HG03066 (cell line): Measurements from ENCODE around the gene PRXL2B.

Experiments
- ATAC-seq: cut with Tn5 transposase; IDR thresholded peaks from one replicate; pipeline ENCODE4 v1.9.1; 2021; ENCODE audit warnings: low read depth; ENCODE audit not compliant: unreplicated experiment

Gene PRXL2B

DNA sequence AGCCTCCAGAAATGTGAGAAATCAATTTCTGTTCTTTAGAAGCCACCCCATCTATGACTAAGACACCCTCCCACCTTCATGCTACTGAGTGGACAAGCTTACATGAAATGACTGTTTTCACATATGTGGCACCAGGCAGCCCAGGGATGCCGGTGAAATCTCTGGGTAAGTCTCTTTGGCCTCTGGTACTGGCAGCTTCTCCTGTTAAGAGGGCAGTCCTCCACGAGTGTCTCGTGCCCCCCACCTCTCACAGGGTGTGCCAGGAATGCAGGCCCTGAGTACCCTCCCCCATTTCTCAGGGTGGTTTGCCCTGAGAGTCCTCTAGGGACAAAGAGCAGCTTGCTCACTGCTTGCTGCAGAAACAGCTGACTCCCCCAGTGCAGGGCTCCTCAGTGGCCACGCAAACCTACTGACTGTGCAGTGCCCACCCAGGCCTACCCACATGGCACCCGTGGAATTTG, 3.2 kb upstream of the PRXL2B start:
- ATAC-seq, result no peak

DNA sequence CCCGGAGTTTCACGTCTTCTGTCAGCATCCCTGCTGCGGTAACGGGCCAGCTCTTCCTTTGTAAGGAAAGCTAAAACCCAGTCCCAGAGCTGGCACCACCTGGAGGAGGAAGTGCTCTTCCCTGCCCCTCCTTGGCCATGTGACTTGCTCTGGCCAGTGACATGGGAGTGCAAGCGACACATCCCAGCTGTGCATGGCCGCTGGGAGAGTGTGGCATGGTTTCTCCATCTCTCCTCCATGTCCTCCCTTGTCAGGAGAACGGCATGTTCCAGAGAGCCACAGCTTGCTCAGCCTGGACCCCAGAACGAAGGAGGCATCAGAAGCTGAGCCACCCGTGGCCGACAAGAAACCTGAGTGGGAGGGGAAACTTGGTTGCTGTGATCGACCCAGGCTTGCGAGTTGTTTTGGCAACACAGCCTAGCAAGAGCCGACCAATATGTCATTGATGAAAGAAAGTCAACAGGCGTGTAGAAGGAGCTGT, 2.7 kb upstream of the PRXL2B start:
- ATAC-seq, result no peak

DNA sequence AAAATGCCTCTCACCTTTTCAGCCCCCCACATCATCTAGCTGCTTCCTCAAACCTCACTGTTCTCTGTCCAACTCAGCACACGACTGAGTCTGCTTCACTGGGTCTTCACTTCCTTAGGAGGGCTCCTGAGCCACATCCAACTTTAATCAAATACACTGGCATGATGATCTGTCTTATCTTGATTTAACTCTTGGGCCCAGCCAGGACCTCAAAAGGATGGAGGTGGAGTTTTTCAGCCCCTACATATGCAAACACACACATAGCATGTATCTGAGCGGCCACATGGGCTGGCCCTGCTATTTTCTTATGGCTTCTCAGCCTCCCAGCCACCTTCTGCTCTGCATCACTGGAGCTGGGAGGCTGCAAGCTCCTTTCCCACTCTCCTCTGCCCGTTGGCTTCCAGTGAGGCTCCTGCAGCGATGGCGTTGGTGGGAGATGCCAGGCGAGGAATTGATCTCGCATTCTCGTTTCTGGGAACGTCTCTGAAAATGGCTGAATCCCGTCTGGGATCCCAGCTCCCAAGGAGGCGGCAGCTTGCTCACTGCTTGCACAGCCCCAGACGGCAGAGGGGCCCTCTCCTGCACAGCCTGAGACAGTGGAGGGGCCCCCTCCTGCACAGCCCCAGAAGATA, 1.8 kb upstream of the PRXL2B start:
- no peak for ATAC-seq

DNA sequence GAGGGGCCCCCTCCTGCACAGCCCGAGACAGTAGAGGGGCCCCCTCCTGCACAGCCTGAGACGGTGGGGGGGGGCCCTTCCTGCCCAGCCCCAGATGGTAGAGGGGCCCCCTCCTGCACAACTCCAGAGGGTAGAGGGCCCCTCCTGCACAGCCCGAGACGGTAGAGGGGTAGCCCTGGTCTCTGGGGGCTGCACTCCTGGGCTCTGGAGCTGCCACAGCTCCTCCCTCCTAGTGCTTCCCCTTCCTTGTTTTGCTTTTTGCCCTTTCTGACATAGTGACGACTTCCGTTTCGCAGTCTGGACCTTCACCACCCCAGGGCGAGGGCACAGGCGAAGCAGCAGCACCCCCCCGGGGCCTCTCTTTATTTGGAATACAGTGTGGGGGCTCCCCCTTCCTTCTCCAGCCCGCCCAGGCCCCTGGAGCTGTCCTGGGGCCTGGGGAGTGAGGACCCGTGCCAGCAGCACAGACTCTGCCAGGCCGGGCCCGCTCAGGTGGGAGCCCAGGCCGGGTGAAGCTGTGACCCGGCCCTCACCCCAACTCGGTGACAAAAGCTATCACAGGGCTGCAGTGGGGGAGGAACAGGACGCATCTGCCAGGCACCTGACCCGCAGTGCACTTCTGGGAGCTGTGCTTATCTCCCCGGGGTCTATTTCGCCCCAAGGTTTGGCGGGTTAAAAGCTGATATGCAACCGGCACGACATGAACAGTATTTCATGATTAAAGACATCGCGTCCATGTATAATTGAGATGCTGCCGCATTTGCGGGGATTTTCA, 1.1 kb upstream of the PRXL2B start:
- ATAC-seq, result peak; percentile 42

DNA sequence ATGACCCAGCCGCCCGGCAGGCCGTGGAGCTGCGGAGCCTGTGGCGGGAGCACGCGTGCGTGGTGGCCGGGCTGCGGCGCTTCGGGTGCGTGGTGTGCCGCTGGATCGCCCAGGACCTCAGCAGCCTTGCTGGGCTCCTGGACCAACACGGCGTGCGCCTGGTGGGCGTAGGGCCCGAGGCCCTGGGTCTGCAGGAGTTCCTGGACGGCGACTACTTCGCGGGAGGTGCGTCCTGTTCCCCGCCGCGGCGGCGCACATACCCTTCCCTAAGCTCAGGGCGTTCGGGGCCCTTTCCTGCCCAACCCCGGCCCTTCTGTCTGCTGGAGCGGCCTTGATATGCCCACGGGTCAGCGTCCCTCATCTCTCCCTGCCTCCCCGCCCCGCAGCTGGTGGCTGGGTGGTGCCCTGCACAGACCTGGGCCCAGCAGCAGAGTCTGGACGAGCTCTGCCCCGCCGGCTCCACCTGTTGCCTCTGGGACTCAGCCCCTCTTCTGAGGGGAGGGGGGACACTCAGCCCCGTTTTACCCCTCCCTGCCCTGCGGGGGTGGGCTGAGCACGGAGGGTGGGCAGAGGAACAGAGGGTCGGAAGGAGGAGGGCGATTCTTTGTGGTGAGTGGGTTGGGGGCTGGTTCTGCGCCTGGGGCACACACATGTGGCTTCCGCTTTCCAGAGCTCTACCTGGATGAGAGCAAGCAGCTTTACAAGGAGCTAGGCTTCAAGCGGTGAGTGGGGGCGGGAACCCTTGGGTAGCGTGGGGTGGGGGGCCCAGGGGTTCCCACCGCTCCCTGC, 688 bp downstream of the PRXL2B start:
- ATAC-seq, result no peak

DNA sequence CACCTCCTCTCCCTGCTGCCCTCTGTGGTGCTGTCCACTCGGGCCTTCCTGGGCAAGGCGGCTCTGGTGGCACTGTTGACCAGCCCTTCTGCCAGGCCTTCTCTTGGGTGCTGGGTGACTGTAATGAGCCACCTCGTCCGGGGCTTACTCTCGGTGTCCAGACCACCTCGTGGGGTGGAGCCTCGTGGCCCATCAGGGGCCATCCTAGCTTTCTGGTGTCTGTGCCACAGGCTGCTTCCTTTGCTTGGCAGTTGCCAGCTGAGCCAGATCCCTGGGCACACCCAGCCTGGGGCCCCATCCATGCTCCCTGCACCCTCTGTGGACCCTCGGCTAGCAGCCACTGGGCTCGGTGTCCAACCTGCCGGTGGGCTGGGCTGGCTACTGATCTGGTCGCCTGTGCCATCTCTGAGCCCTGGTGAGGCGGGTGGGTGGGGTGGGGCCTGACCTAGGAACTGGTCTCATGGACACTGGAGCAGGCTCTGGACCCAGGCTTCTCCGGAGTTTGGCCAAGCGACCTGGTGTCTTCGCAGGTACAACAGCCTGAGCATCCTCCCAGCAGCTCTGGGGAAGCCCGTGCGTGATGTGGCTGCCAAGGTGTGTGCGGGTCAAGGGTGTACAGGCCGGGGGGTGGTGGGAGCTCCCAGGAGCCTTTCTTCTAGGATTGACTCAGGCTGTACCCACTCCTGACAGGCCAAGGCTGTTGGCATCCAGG, 1.4 kb downstream of the PRXL2B start:
- no peak for ATAC-seq

DNA sequence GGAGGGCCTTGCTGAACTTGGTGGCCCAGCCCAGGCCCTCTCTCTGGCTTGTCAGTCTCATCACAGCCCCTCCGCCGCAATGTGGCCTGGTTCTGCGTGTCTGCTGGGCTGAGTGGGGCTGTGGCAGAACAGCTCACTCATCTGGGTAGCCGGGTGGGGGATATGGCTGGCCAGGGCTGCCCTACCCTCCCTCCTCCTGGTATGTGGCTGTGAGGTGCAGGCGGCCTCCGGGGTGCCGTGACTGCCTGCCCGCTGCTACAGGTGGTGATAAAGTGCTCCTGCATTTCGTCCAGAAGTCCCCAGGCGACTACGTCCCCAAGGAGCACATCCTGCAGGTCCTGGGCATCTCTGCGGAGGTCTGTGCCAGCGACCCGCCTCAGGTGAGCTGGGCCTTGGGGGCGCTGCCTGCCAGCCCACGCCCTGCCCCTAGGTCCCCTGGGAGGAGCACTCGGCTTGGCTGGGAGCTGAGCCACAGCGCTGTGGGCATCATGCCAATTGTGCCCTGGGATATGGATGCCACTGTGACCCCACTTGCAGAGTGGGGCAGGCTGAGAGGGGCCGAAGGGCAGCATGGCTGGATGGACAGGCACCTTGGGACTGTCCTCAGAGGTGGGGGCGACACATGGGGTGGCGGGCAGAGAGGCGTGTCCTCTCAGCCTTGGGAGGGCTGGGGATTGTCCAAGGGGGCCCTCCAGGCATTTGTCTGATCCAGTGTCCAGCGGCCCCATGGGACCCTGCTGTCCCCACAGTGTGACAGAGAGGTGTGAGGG, 2.3 kb downstream of the PRXL2B start:
- no peak for ATAC-seq

DNA sequence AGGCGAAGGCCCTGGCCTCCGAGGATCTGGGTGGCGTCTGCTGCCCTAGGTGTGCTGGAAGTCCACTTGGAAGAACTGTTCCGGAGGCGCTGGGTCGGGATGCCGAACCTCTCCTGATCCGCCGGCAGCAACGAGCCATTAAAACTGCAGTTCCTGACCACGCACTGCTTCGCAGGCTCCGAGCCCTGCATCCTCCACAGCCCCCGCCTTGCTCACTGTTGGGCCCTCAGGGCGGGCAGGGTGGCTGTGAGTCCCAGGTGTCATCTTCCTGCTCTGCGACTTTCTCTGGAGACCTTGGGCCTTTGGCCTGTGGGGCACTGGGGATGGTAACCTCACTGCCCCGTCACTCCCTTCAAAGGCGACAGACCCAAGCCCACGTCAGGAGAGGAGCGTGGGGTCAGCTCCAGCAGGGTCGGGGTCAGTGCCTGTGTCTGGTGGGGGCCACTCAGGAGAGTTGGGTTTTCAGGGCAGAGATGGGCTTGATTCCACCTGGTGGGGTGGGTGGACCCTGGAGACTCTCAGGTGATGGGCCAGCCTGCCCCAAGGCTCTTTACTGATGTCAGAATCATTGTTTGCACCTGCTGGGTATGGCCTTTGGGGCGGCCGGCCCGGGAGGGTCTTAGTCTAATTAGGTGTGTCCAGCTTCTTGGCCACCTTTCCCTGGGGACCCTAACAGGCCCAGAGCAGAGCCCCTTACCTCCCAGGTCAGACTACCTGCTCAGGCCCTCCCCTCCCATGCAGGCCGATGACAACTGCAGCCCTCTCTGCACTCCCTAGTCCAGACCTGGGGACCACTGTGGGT, 3.1 kb downstream of the PRXL2B start:
- ATAC-seq, result no peak

DNA sequence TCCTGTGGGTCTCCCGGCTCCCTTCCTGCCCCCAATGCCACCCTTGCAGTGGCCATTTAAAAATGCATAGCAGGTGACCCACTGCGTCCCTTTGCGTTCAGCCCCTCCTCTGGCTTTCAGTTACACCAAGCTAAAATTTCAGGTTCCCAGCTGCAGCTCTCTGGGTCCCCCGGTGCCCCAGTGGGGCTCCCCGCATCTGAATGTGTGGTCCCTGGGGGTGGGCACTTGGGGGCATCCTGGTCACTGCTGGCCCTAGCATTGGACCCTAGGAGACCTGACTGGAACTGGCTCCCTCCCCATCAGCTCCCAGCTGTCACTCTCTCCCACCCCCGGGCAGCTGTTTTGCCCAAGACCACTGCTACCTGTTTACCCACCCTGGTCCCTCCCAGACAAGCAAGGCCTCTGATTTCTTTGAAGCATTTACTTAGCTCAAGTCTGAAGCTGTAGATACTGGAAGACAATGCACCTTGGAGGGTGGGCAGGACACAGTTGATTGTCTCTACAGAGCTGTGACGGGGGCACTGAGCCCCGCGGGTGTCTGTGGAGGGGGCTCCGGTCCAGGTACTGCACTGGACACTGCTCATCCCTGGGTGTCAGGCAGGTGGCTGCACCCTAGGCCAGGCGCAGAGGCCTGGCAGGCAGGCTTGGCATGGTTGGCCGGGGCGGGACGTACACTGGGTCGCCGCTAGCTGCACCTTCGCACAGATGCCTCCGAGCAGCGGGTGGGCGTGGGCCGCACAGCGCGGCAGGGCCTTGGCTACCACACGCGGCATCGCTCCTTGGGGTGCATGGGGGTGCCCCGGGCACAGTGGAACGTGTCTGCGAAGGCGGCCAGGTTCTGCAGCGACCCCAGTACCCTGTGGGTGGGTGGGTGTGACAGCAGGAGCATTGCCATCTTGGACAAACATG, 3.9 kb downstream of the PRXL2B start:
- ATAC-seq, result no peak

DNA sequence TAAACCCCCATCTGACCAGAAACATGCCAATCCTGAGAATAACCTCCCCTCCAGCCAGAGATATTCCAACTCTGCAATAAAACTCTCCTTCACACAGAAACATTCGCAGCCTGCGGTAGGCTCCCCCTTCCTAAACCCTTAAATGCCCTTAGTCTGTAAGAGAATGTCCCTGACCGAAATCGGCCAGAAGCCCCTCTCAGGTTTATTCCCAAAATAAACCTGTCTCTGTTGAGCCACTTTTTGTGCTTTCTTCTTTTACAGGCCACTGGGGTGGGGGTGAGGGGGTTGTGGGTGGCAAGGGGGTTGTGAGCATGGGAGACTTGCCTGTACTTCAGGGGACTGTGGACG, 4.6 kb downstream of the PRXL2B start:
- ATAC-seq, result no peak

DNA sequence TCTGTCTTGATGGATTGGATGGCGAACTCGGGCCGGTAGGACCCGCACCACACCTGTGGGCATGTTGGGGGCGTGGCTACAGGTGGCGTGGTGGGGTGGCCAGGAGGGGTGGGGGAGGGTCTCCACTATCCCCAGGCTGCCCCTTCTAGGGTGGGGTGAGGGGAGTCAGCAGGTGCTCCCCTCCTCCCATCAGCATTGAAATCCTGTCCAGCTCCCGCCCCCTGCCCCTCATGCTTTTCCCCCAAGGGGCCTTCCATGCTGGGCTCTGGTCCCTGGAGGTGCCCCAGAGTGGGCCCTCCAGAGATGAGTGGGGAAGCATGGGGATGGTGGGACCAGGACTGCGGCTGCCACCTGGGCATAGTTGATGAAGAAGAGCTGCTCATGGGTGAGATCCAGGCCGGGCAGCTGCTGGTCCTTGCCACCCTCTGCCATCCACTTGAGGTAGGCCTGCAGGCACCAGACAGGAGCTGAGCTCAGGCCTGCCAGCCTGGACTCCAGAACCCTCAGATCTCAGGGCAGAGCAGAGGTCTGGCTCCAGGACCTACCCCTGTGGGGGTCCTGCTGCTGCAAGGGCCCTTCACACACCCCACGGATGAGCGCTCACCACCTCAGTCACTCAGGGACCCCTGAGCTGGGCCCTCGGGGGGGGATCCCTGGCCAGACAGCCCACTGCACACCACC, 5.1 kb downstream of the PRXL2B start:
- no peak for ATAC-seq

DNA sequence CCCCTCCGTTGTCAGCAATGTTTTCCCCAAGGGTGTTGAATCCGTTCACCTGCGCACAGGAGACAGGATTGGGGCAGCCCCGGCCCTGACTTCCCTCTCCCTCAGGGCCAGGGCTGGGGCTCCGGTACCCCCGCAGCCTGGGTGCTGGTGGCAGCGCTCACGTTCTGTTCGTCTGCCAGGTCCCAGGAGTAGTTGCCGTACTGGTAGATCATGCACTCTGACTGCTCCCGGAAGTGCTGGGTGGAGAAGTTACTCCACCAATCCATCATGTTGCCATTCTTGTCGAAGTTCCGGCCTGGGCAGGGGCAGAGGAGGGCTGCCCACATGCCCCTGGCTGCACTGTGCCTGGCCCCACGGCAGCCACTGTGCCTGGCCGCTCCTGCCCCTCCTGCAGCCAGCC, 6.1 kb downstream of the PRXL2B start:
- ATAC-seq, result no peak

DNA sequence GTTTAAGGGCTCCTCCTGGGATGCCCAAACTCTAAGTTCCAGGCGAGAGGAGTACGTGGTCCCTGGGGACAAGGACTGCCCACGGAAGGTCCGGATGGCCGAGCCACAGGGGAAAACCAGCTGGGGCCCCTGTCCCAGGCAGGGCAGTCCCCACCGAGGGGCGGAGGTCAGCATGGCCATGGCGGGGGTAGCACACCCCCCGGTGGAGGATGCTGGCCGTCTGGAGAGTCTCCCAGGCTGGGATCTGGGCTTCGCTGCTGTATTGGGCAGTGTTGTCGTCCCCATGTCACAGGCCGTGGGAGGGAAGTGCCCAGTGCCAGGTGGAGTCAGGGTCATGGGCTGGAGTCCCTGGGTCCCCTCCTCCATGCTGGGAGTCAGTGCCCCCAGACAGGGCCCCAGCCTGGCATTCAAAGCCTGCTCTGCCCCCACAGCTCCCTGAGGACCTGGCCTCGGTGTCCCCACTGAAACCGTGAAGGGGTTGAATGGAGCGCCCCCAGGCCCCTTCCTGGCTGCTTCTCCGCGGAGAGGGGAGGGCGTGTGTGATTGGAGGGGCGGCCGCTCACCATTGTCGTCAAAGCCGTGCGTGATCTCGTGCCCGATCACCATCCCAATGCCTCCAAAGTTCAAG, 6.8 kb downstream of the PRXL2B start:
- ATAC-seq, result no peak

DNA sequence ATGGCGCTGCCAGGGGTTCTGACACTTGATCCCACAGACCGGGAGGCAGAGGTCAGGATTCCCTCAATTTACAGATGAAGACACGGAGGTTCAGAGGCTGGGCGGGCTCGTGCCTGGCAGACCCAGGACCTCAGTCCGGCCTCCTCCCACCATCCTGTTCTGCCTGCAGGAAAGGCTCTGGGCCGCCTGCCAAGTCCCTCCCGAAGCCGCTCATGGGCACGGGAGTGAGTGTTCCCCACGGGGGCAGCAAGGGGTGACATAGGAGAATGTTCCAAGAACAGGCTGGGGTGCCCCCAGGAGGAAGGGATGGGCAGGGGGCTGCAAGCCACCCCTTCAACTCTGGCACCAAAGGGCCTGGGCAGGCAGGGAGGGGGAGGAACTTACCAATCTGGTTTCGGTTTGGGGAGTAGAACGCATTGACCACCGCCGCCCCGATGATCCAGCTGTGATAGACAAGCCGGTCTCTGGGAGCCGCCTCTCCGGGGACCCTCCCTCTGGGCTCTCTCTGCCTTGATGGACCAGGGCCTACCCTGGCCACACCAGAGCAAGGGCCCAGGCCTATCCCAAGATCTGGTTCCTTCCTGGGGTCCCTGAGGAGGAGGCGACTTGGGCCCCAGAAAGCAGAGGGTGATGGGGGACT, 7.5 kb downstream of the PRXL2B start:
- no peak for ATAC-seq

DNA sequence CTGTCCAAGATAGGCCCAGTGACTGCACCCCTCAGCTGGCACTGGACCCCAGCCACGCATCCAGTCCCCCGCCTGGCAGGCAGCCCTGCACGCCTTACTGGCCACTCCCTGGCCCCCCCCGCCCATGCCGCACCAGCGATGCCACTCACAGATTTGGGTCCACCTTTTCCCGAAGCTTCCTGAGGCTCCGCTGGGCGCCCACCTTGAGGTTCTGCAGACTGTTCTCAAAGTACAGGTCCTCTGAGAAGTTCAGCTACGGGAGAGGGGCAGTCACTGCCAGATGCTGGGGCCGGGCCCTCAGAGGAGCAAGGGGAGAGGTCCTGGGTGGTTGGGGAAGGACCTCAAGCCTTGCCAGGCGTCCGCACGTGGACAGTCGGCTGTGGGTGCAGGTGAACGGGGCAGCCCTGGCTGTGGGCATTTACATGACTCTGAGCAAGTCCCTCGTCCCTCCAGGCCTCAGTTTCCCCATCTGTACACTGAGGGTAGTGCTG, 8.1 kb downstream of the PRXL2B start:
- no peak for ATAC-seq

DNA sequence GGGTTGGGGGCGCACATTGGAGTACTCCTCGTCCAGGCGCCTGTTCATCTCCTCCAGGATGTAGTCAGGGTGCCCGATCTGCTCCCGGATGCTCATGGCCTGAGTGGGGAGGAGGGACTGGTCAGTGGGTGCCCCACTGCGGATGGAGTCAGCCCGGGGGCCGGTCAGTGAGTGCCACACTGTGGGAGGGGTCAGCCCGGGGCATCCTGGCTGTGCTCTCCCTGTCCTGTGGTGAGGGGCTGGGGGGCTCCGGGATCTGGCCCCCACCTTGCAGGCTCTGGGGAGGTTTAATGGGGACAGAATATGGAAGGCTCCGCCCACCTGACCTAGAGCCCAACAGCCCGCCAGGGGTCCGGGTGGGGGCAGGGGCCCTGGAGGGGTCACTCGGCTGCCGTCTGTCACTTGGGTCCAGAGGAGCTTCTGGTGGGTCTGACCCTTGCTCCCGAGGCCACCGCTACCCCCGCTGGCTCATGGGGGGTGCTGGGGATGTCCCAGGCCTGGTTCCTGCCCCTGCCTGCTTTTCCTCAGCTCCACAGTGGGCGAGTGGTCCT, 8.8 kb downstream of the PRXL2B start:
- ATAC-seq, result no peak
